HCT116 (cell line): ENCODE data around the gene ZNF555. TPM values are rescaled to one million over a fixed set of nuclear protein-coding genes. Genes with fewer than 3 reads are reported as not detected.

Experiments
- ATAC-seq: fragments of 200-7000 bp; cut with Tn5 transposase; 2 replicates; pipeline ENCODE4 v1.9.1; 2020; ENCODE audit warnings: mild to moderate bottlenecking, moderate library complexity
- BruUV-seq: library from RNA; stranded (reverse); fragments of 400-500 nt; replicated peaks from 2 replicates; lab custom pipeline; 2021; lab: Mats Ljungman, UMichigan
- CTCF ChIA-PET: fragments of 300-600 bp; sonication (Branson Sonifier 250); formaldehyde crosslinking; loops from one replicate; lab custom pipeline; 2021; ENCODE audit warnings: antibody characterized with exemption; lab: Charles Lee
- POLR2A ChIA-PET: fragments of 300-600, 350-600 bp; sonication (Branson Sonifier 250); formaldehyde crosslinking; loops from one replicate; lab custom pipeline; 2021; ENCODE audit warnings: antibody characterized with exemption; lab: Charles Lee
- RAD21 ChIA-PET, 2 experiments: fragments of 300-600 bp; sonication (Branson Sonifier 250); formaldehyde crosslinking; loops; one replicate each; lab custom pipeline; 2023; ENCODE audit warnings: low total read pairs in 2 of 2; ENCODE audit not compliant: uncharacterized antibody in 2 of 2, unreplicated experiment in 2 of 2, low non-redundant PET in 1 of 2; lab: Charles Lee
- DNase-seq: peaks from one replicate; pipeline ENCODE4 v3.0.0-alpha.2; 2010; ENCODE audit warnings: low read depth, low spot score
- H2AFZ ChIP-seq: fragments of 200-600 bp; shearing (Covaris generic), sonication (generic); 2 replicates; pipeline ENCODE4 v1.6.1; 2017; ENCODE audit warnings: low read depth, mixed run types, mixed read lengths, antibody characterized with exemption, low read length; ENCODE audit not compliant: poor library complexity, severe bottlenecking
- H3K27ac ChIP-seq: 2 replicates; pipeline ENCODE4 v1.5.1; 2012; ENCODE audit warnings: low read depth, low read length
- H3K27me3 ChIP-seq: fragments of 200-600 bp; sonication (generic); 2 replicates; pipeline ENCODE4 v1.6.1; 2016; ENCODE audit warnings: mixed run types, low read length, mixed read lengths; ENCODE audit not compliant: insufficient read depth
- H3K36me3 ChIP-seq, 2 experiments: fragments of 200-500 bp in 1 of 2; fragments of 200-600 bp in 1 of 2; sonication (Bioruptor generic) in 1 of 2; sonication (generic) in 1 of 2; 2 replicates each; pipeline versions ENCODE4 v1.5.1 to v1.6.1; 2014 to 2016; ENCODE audit warnings: low read length in 2 of 2, inconsistent platforms in 1 of 2, mixed read lengths in 1 of 2, mixed run types in 1 of 2; ENCODE audit not compliant: insufficient read depth in 2 of 2, control insufficient read depth in 1 of 2
- H3K4me1 ChIP-seq, 2 experiments: fragments of 200-600 bp in 1 of 2; sonication (generic) in 1 of 2; 2 replicates each; pipeline versions ENCODE4 v1.5.1 to v1.6.1; 2012 to 2017; ENCODE audit warnings: low read length in 2 of 2, inconsistent platforms in 1 of 2, mild to moderate bottlenecking in 1 of 2, mixed read lengths in 1 of 2, mixed run types in 1 of 2, moderate library complexity in 1 of 2; ENCODE audit not compliant: insufficient read depth in 2 of 2, control insufficient read depth in 1 of 2
- H3K4me2 ChIP-seq: fragments of 200-600 bp; sonication (generic); 2 replicates; pipeline ENCODE4 v1.6.1; 2017; ENCODE audit warnings: mixed run types, low read length, mixed read lengths
- H3K4me3 ChIP-seq, 2 experiments: fragments of 200-600 bp in 1 of 2; sonication (generic) in 1 of 2; replicated peaks in 1 of 2; 2 replicates each; pipeline ENCODE4 v1.5.1; 2011 to 2016; ENCODE audit warnings: low read length in 2 of 2, control low read depth in 1 of 2, low read depth in 1 of 2, mild to moderate bottlenecking in 1 of 2, mixed read lengths in 1 of 2, mixed run types in 1 of 2
- H3K79me2 ChIP-seq: fragments of 200-600 bp; sonication (generic); 2 replicates; pipeline ENCODE4 v1.6.1; 2017; ENCODE audit warnings: mild to moderate bottlenecking, mixed run types, low read length, moderate library complexity, mixed read lengths; ENCODE audit not compliant: insufficient read depth
- H3K9ac ChIP-seq: fragments of 200-600 bp; sonication (generic); 2 replicates; pipeline ENCODE4 v1.6.1; 2016; ENCODE audit warnings: low read length, mixed read lengths
- H3K9me2 ChIP-seq: fragments of 200-600 bp; sonication (generic), shearing (Covaris generic); 2 replicates; pipeline ENCODE4 v1.6.1; 2017; ENCODE audit warnings: mixed run types, mild to moderate bottlenecking, moderate library complexity; ENCODE audit not compliant: insufficient read depth
- H3K9me3 ChIP-seq, 2 experiments: fragments of 200-500 bp in 1 of 2; fragments of 200-600 bp in 1 of 2; sonication (Bioruptor generic) in 1 of 2; sonication (generic) in 1 of 2; 2 replicates each; pipeline ENCODE4 v1.6.1; 2014 to 2017; ENCODE audit warnings: low read length in 2 of 2, mixed read lengths in 2 of 2, inconsistent platforms in 1 of 2, low read depth in 1 of 2, mild to moderate bottlenecking in 1 of 2, mixed run types in 1 of 2, moderate library complexity in 1 of 2; ENCODE audit not compliant: control insufficient read depth in 1 of 2, insufficient read depth in 1 of 2
- H4K20me1 ChIP-seq: fragments of 200-600 bp; sonication (generic), shearing (Covaris generic); 2 replicates; pipeline ENCODE4 v1.6.1; 2017; ENCODE audit warnings: mixed run types, mild to moderate bottlenecking, moderate library complexity; ENCODE audit not compliant: insufficient read depth
- EZH2 ChIP-seq: fragments of 200-600 bp; sonication (generic); IDR thresholded peaks from 2 replicates; pipeline ENCODE4 v1.6.1; 2017; ENCODE audit warnings: antibody characterized with exemption, mixed run types
- FOSL1 ChIP-seq: IDR thresholded peaks from 2 replicates; pipeline ENCODE4 v1.6.1; 2012; ENCODE audit warnings: low read depth
- SIN3A ChIP-seq: IDR thresholded peaks from 2 replicates; pipeline ENCODE4 v1.6.1; 2012; ENCODE audit warnings: low read depth
- TCF7L2 ChIP-seq: IDR thresholded peaks from 2 replicates; pipeline ENCODE4 v1.7.0; 2011; ENCODE audit warnings: borderline replicate concordance, inconsistent platforms; ENCODE audit not compliant: insufficient read depth, insufficient read length; ENCODE audit errors: extremely low read depth
- ZFX ChIP-seq: fragments of 450-650 bp; IDR thresholded peaks from 2 replicates; pipeline ENCODE4 v1.6.1; 2017
- intact Hi-C: fragments of 100-400 bp; cut with micrococcal nuclease; formaldehyde crosslinking; loops from 2 replicates; pipeline ENCODE4 v1.10.0; 2022
- total RNA-seq: library from RNA; stranded (reverse); gene quantifications from one replicate; pipeline ENCODE4 v1.2.1, GENCODE V29; 2021; ENCODE audit not compliant: unreplicated experiment
- TF ChIP-seq, protein P1 (sequence below): IDR thresholded peaks from 2 replicates; pipeline ENCODE4 v1.6.1; 2012
- TF ChIP-seq, protein P2 (sequence below): IDR thresholded peaks from 2 replicates; pipeline ENCODE4 v1.6.1; 2012
- TF ChIP-seq, protein P3 (sequence below): IDR thresholded peaks from 2 replicates; pipeline ENCODE4 v1.6.1; 2011; ENCODE audit warnings: mild to moderate bottlenecking, low read length, moderate library complexity; ENCODE audit not compliant: insufficient replicate concordance; ENCODE audit errors: extremely low read depth

The ZNF555 gene
- total RNA-seq, 1 experiment from 2014 or later, result 4.5 TPM

DNA sequence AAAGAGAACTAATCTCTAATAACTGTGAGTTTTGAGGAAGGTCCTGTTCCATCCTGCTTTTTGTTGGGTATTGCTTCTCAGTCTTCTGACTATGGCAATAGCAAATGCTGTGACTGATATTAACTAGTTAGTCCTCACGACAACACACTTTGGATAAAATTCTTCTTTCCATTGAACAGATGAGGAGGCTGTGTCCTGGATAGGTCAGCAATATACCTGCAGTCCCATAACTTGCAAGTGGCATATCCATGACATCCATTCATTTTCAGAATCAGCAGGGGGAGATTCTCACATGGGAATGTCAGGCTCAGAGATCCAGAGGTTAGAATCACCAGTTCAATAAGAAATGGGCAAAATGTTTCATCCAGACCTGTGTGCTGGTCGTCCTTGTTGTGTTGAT lies 14.3 kb upstream of the ZNF555 start:
- no peaks in the 10 kb centered on the region for H3K4me1 ChIP-seq
- RAD21 ChIA-PET, result no interaction called here
- H3K27ac ChIP-seq, result no peak overlapping the region
- no peak for ATAC-seq
- no peak overlapping the region for H3K9ac ChIP-seq
- H3K4me3 ChIP-seq, result no peak overlapping the region
- H3K36me3 ChIP-seq, result no peaks in the 10 kb centered on the region
- no TSS peak for BruUV-seq
- H3K4me2 ChIP-seq, result no peak overlapping the region
- no peaks in the 10 kb centered on the region for H3K79me2 ChIP-seq
- DNase-seq, result no peak
- no peak for TF ChIP-seq EZH2
- TF ChIP-seq FOSL1, result no peak
- no peak for TF ChIP-seq TCF7L2
- TF ChIP-seq, protein P1, sequence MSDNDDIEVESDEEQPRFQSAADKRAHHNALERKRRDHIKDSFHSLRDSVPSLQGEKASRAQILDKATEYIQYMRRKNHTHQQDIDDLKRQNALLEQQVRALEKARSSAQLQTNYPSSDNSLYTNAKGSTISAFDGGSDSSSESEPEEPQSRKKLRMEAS, result no peak
- TF ChIP-seq, protein P2, sequence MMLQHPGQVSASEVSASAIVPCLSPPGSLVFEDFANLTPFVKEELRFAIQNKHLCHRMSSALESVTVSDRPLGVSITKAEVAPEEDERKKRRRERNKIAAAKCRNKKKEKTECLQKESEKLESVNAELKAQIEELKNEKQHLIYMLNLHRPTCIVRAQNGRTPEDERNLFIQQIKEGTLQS, result no peak
- no peak for TF ChIP-seq ZFX
- TF ChIP-seq, protein P3, sequence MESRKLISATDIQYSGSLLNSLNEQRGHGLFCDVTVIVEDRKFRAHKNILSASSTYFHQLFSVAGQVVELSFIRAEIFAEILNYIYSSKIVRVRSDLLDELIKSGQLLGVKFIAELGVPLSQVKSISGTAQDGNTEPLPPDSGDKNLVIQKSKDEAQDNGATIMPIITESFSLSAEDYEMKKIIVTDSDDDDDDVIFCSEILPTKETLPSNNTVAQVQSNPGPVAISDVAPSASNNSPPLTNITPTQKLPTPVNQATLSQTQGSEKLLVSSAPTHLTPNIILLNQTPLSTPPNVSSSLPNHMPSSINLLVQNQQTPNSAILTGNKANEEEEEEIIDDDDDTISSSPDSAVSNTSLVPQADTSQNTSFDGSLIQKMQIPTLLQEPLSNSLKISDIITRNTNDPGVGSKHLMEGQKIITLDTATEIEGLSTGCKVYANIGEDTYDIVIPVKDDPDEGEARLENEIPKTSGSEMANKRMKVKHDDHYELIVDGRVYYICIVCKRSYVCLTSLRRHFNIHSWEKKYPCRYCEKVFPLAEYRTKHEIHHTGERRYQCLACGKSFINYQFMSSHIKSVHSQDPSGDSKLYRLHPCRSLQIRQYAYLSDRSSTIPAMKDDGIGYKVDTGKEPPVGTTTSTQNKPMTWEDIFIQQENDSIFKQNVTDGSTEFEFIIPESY, result no peak
- no peak for TF ChIP-seq SIN3A
- TF ChIP-seq, all 23 proteins: peak for 0
- POLR2A ChIA-PET, result no interaction called here
- CTCF ChIA-PET, result no interaction called here
- peaks cover 0 to 4% of the 10 kb centered on the region in 2 experiments; a peak in 1 of 4 replicates for H3K9me3 ChIP-seq
- no peaks in the 10 kb centered on the region for H3K9me2 ChIP-seq
- no peaks in the 10 kb centered on the region for H3K27me3 ChIP-seq
- intact Hi-C loops, result no loop called here
- no peak overlapping the region for H2AFZ ChIP-seq
- H4K20me1 ChIP-seq, result no peaks in the 10 kb centered on the region
